ENCODE results near the gene DCX. TPM values are rescaled to one million over a fixed set of nuclear protein-coding genes. Genes with fewer than 3 reads are reported as not detected.

The DCX gene
- total and polyA plus RNA-seq, 7 experiments from 2014 or later, result not detected

DNA sequence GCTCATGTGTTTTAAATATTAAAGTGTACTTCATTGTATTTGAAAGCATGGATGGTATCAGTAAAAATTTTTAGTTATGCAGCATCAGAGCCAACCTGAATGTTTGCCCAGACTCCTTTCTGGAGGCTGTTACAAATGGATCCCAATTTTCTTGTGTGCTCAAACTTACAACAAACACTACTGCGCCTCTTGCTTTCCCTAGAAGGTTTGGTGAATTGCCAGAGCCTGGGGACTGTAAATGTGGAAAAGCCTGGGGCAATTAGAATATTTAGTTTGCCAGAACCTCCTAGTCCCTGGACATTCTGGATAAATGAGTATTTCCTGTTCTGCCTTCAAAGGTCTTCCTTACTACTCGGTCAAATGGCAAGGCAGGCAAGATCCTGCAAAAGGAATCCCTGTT lies 146.5 kb downstream of the DCX start:
- ChIA-PET CTCF (no interaction called here), POLR2A (no interaction called here)
- Histone ChIP-seq H3K27me3 (ENCODE audit: control insufficient read depth in 2 of 2, insufficient read depth in 2 of 2, low read length in 2 of 2) (no peaks in the 10 kb centered on the region), H3K4me1 (ENCODE audit: control insufficient read depth in 2 of 2, insufficient read depth in 2 of 2, low read length in 2 of 2) (no peaks in the 10 kb centered on the region), H3K4me3 (ENCODE audit: low read length) (no peak overlapping the region), H3K27ac (ENCODE audit: low read depth, low read length) (no peak overlapping the region), H3K9me3 (ENCODE audit: control insufficient read depth in 2 of 3, low read length in 3 of 3) (no peaks in the 10 kb centered on the region), H3K36me3 (ENCODE audit: control insufficient read depth in 2 of 3, insufficient read depth in 3 of 3, low read length in 3 of 3) (no peaks in the 10 kb centered on the region)
- ATAC-seq, result no peak
- no peaks in the 10 kb centered on the region for H3K36me3 Mint-ChIP-seq
- H3K4me3 Mint-ChIP-seq, result no peak overlapping the region
- DNase-seq, result no peak
- H3K27ac Mint-ChIP-seq, result no peak overlapping the region
- intact Hi-C loops (cut with micrococcal nuclease), result no loop called here
- H3K9me3 Mint-ChIP-seq, result peaks cover 0 to 2% (median 0%) of the 10 kb centered on the region in 11 donors
- peaks cover 0 to 4% (median 0%) of the 10 kb centered on the region in 5 donors for H3K27me3 Mint-ChIP-seq
- peaks cover 0 to 2% (median 0%) of the 10 kb centered on the region in 7 donors for H3K4me1 Mint-ChIP-seq

DNA sequence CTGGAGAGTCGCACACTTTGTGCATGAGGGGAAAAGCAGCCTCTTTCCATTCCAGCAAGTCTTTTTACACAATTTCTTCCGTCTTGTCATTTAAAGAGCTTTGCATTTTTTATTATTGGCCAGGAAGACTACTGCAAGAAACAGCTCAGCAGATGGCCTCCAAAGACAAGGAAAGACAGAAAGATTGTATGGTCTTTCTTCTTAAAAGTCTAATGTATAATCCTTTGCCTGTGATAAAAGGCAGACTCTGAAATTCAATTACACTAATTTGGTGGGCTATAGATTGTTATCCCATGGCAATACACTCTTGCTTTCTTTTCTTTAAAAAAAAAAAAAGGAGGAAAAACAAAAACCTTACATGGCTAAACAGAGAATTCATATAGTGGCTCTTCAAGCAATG lies 147.6 kb downstream of the DCX start:
- CTCF ChIA-PET, result no interaction called here
- Histone ChIP-seq H3K36me3 (ENCODE audit: control insufficient read depth in 2 of 3, insufficient read depth in 3 of 3, low read length in 3 of 3) (no peaks in the 10 kb centered on the region), H3K27me3 (ENCODE audit: control insufficient read depth in 2 of 2, insufficient read depth in 2 of 2, low read length in 2 of 2) (no peaks in the 10 kb centered on the region), H3K4me1 (ENCODE audit: control insufficient read depth in 2 of 2, insufficient read depth in 2 of 2, low read length in 2 of 2) (no peaks in the 10 kb centered on the region), H3K27ac (ENCODE audit: low read depth, low read length) (no peak overlapping the region), H3K4me3 (ENCODE audit: low read length) (no peak overlapping the region), H3K9me3 (ENCODE audit: control insufficient read depth in 2 of 3, low read length in 3 of 3) (no peaks in the 10 kb centered on the region)
- Mint-ChIP-seq H3K27me3 (peaks cover 0 to 4% (median 0%) of the 10 kb centered on the region in 5 donors), H3K9me3 (no peaks in the 10 kb centered on the region), H3K4me3 (no peak overlapping the region), H3K27ac (no peak overlapping the region), H3K4me1 (no peaks in the 10 kb centered on the region), H3K36me3 (no peaks in the 10 kb centered on the region)
- DNase-seq, result no peak
- intact Hi-C loops (cut with micrococcal nuclease), result no loop called here
- POLR2A ChIA-PET, result no interaction called here
- ATAC-seq, result no peak

DNA sequence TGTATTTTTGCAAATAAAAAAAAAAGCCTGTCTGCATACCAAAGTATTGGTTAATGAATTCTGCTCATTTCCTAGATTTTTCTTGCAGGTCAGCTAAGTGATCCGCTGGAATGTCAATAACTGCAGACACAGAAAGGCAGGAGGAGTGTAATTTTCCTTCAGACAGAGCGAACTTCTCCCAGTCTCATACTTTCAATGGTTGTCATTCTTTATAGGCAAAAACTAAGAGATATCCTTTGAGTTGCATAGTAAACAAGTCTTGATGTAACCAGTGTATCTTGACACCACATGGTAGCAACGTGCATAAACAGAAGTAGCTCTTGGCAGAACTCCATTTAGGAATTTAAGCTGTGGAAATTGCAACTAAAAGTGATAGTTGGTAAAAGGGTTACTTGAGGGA lies 149.9 kb downstream of the DCX start:
- no peak for DNase-seq
- H3K4me1 ChIP-seq (ENCODE audit: control insufficient read depth in 2 of 2, insufficient read depth in 2 of 2, low read length in 2 of 2), result no peaks in the 10 kb centered on the region
- H3K27ac ChIP-seq (ENCODE audit: low read depth, low read length), result no peak overlapping the region
- ATAC-seq, result no peak
- no peak overlapping the region for H3K4me3 Mint-ChIP-seq
- ChIA-PET POLR2A (no interaction called here), CTCF (no interaction called here)
- no peak overlapping the region for H3K27ac Mint-ChIP-seq
- H3K4me1 Mint-ChIP-seq, result no peaks in the 10 kb centered on the region
- no peaks in the 10 kb centered on the region for H3K36me3 Mint-ChIP-seq
- intact Hi-C loops (cut with micrococcal nuclease), result no loop called here
- no peaks in the 10 kb centered on the region for H3K9me3 ChIP-seq (ENCODE audit: control insufficient read depth in 2 of 3, low read length in 3 of 3)
- no peaks in the 10 kb centered on the region for H3K9me3 Mint-ChIP-seq
- no peaks in the 10 kb centered on the region for H3K36me3 ChIP-seq (ENCODE audit: control insufficient read depth in 2 of 3, insufficient read depth in 3 of 3, low read length in 3 of 3)
- H3K4me3 ChIP-seq (ENCODE audit: low read length), result no peak overlapping the region
- no peaks in the 10 kb centered on the region for H3K27me3 ChIP-seq (ENCODE audit: control insufficient read depth in 2 of 2, insufficient read depth in 2 of 2, low read length in 2 of 2)
- H3K27me3 Mint-ChIP-seq, result peaks cover 0 to 4% (median 0%) of the 10 kb centered on the region in 5 donors

DNA sequence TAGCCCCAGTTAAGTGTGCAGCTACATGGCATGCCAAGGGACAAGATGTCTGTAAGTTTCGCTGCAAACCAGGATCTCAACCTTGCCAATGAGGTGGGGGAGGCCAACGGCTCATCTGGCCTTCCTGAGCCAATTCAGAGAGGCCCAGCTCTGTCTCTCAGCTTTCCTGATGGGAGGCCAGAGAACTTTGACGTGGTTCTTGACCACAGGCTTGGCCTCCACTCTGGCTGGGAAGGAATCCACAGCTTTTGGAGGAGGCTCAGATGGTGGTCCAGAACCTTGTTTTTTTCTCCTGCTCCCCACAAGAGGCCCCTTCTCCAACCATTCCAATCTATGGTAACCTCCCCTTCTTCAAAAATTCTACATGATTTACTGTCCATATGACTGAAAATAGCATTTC lies 151.5 kb downstream of the DCX start:
- Mint-ChIP-seq H3K27me3 (peaks cover 0 to 4% (median 0%) of the 10 kb centered on the region in 5 donors), H3K4me3 (no peak overlapping the region), H3K36me3 (no peaks in the 10 kb centered on the region), H3K27ac (no peak overlapping the region), H3K9me3 (peaks cover 0 to 2% (median 0%) of the 10 kb centered on the region in 11 donors), H3K4me1 (no peaks in the 10 kb centered on the region)
- Histone ChIP-seq H3K4me1 (ENCODE audit: control insufficient read depth in 2 of 2, insufficient read depth in 2 of 2, low read length in 2 of 2) (no peaks in the 10 kb centered on the region), H3K4me3 (ENCODE audit: low read length) (no peak overlapping the region), H3K27ac (ENCODE audit: low read depth, low read length) (no peak overlapping the region), H3K36me3 (ENCODE audit: control insufficient read depth in 2 of 3, insufficient read depth in 3 of 3, low read length in 3 of 3) (no peaks in the 10 kb centered on the region), H3K9me3 (ENCODE audit: control insufficient read depth in 2 of 3, low read length in 3 of 3) (no peaks in the 10 kb centered on the region), H3K27me3 (ENCODE audit: control insufficient read depth in 2 of 2, insufficient read depth in 2 of 2, low read length in 2 of 2) (no peaks in the 10 kb centered on the region)
- DNase-seq, result no peak
- POLR2A ChIA-PET, result no interaction called here
- intact Hi-C loops (cut with micrococcal nuclease), result no loop called here
- CTCF ChIA-PET, result no interaction called here
- ATAC-seq, result no peak

DNA sequence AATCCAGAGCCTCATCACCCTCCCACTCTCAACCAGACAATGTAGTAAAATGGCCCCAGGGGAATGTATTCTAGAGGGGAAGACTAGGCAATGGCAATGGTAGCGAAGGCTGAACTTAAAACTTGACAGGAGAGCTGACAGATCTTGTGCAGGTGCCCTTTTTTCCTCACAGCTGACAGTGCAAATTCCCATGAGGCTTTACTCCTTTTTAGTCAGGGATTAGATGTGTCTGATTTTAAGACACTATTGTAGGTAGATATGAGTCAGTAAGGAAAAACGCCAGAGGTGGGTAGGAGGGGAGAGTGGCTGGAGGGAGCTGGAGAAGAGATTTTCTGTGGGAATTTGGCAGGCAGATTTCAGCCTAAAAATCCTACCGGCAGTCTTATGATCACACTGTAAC lies 152.4 kb downstream of the DCX start:
- ATAC-seq, result no peak
- H3K36me3 ChIP-seq (ENCODE audit: control insufficient read depth in 2 of 3, insufficient read depth in 3 of 3, low read length in 3 of 3), result no peaks in the 10 kb centered on the region
- no peaks in the 10 kb centered on the region for H3K4me1 Mint-ChIP-seq
- DNase-seq, result no peak
- no peak overlapping the region for H3K27ac Mint-ChIP-seq
- H3K4me3 ChIP-seq (ENCODE audit: low read length), result no peak overlapping the region
- H3K9me3 ChIP-seq (ENCODE audit: control insufficient read depth in 2 of 3, low read length in 3 of 3), result no peaks in the 10 kb centered on the region
- POLR2A ChIA-PET, result no interaction called here
- peaks cover 0 to 4% (median 0%) of the 10 kb centered on the region in 5 donors for H3K27me3 Mint-ChIP-seq
- H3K4me3 Mint-ChIP-seq, result no peak overlapping the region
- no peak overlapping the region for H3K27ac ChIP-seq (ENCODE audit: low read depth, low read length)
- H3K27me3 ChIP-seq (ENCODE audit: control insufficient read depth in 2 of 2, insufficient read depth in 2 of 2, low read length in 2 of 2), result no peaks in the 10 kb centered on the region
- intact Hi-C loops (cut with micrococcal nuclease), result no loop called here
- CTCF ChIA-PET, result no interaction called here
- peaks cover 0 to 2% (median 0%) of the 10 kb centered on the region in 11 donors for H3K9me3 Mint-ChIP-seq
- no peaks in the 10 kb centered on the region for H3K4me1 ChIP-seq (ENCODE audit: control insufficient read depth in 2 of 2, insufficient read depth in 2 of 2, low read length in 2 of 2)
- H3K36me3 Mint-ChIP-seq, result no peaks in the 10 kb centered on the region

DNA sequence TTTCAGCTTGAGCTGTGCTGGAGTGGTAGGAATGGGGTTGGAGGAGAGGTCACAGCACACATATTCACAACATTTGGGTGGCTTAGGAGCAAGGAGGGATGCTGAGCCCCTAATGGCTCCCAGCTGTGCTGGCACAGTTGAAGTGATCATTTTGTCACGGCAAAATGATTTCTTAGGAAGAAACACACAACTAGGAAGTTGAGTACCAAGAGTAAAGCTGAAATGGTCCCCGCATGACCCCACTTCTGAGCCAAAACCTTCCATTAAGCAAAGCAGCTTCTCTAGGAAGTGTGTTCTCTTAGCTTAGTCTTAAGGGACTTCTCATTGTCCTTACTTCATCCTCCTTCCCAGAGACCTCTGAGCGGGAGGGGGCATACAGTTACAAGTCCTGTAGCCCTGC lies 154.3 kb downstream of the DCX start:
- Histone ChIP-seq H3K4me1 (ENCODE audit: control insufficient read depth in 2 of 2, insufficient read depth in 2 of 2, low read length in 2 of 2) (no peaks in the 10 kb centered on the region), H3K27ac (ENCODE audit: low read depth, low read length) (no peak overlapping the region), H3K36me3 (ENCODE audit: control insufficient read depth in 2 of 3, insufficient read depth in 3 of 3, low read length in 3 of 3) (no peaks in the 10 kb centered on the region), H3K4me3 (ENCODE audit: low read length) (no peak overlapping the region), H3K27me3 (ENCODE audit: control insufficient read depth in 2 of 2, insufficient read depth in 2 of 2, low read length in 2 of 2) (no peaks in the 10 kb centered on the region), H3K9me3 (ENCODE audit: control insufficient read depth in 2 of 3, low read length in 3 of 3) (no peaks in the 10 kb centered on the region)
- H3K36me3 Mint-ChIP-seq, result no peaks in the 10 kb centered on the region
- DNase-seq (no peak), ATAC-seq (no peak)
- H3K27me3 Mint-ChIP-seq, result peaks cover 0 to 4% (median 0%) of the 10 kb centered on the region in 5 donors
- no peak overlapping the region for H3K4me3 Mint-ChIP-seq
- ChIA-PET CTCF (no interaction called here), POLR2A (no interaction called here)
- H3K27ac Mint-ChIP-seq, result no peak overlapping the region
- H3K9me3 Mint-ChIP-seq, result peaks cover 0 to 2% (median 0%) of the 10 kb centered on the region in 11 donors
- no peaks in the 10 kb centered on the region for H3K4me1 Mint-ChIP-seq
- intact Hi-C loops (cut with micrococcal nuclease), result no loop called here

DNA sequence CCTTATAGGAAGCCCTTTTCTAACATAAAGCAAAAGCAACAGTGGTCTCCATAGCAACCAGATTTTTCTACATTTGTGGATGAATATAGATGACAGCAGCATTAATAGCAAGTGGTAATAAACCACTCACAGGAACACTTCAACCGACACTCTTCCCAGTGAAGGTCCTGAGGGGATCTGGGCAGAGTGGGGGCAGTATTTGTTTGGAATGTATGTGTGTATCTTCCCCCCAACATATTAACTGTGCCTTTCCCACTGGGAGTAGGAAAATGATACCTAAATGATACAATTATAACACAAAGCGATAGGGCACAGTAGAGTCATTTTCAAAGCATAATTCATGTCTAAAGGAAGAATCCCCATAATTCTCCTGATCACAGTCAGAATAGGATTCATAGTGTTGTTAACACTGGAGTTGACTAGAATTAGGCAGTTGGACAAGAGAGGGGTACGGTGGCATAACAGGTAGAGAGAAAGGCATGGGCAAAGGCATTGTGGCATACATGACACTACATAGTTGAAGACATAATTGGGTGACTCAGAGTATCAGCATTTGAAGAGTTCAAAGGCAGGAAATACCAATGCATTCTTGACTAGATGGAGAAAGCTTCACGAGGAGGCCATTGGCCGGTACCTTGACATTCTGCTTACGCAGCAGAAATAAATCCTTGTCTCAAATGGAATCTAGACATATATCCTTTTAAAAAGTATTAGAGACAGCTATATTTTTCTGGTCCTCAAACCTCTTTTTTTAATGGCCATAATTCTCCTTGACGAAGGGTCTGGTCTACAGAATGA lies 156.9 kb downstream of the DCX start:
- Mint-ChIP-seq H3K27ac (no peak overlapping the region), H3K27me3 (peaks cover 0 to 6% (median 0%) of the 10 kb centered on the region in 5 donors), H3K4me1 (no peaks in the 10 kb centered on the region), H3K4me3 (no peak overlapping the region), H3K36me3 (no peaks in the 10 kb centered on the region), H3K9me3 (peaks cover 0 to 2% (median 0%) of the 10 kb centered on the region in 11 donors)
- intact Hi-C loops (cut with micrococcal nuclease), result no loop called here
- ATAC-seq, result no peak
- CTCF ChIA-PET, result no interaction called here
- no peak overlapping the region for H3K4me3 ChIP-seq (ENCODE audit: low read length)
- no peaks in the 10 kb centered on the region for H3K27me3 ChIP-seq (ENCODE audit: control insufficient read depth in 2 of 2, insufficient read depth in 2 of 2, low read length in 2 of 2)
- DNase-seq, result no peak
- H3K4me1 ChIP-seq (ENCODE audit: control insufficient read depth in 2 of 2, insufficient read depth in 2 of 2, low read length in 2 of 2), result no peaks in the 10 kb centered on the region
- no peak overlapping the region for H3K27ac ChIP-seq (ENCODE audit: low read depth, low read length)
- POLR2A ChIA-PET, result no interaction called here
- no peaks in the 10 kb centered on the region for H3K36me3 ChIP-seq (ENCODE audit: control insufficient read depth in 2 of 3, insufficient read depth in 3 of 3, low read length in 3 of 3)
- no peaks in the 10 kb centered on the region for H3K9me3 ChIP-seq (ENCODE audit: control insufficient read depth in 2 of 3, low read length in 3 of 3)

All from naive thymus-derived CD4-positive, alpha-beta T cell (primary cell).